ENCODE measurements around the gene NHERF2.

DNA sequence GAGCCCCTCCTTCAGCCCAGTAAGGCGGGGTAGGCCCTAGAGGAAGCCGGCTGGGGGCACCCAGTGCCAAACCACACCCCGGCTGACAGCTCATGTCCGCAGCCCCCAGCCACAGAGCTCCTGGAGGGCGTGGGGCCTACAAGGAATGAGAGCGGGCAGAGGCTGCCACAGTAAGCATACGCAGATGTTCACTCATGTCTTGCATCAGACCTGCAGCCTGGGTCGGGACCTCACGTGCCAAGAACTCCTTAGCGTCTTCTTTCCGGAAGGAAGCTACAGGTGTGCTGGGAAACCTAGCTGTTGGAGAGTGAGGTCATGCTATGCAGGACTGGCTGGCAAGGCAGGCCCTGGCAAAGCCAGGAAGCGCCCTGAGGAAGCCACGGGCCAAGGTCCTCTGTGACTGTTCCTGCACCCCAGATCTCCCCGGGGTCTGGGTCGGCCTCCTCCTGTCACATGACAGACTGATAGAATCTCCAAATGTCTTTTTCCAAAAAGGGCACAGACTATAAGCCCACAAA, 18.6 kb upstream of the NHERF2 start:
- TF ChIP-seq CTCF (IDR thresholded peaks at IDR 0.05) (no peak), ZFP36 (IDR thresholded peaks at IDR 0.05; ENCODE audit: borderline replicate concordance, partially characterized antibody) (no peak), PHF8 (IDR thresholded peaks at IDR 0.05; ENCODE audit: borderline replicate concordance, low read depth) (no peak), USF2 (IDR thresholded peaks at IDR 0.05) (no peak), POLR2AphosphoS2 (conservative IDR thresholded peaks at IDR 0.05; ENCODE audit: low read length) (no peak), POLR2A (IDR thresholded peaks at IDR 0.05; ENCODE audit: low read length) (no peak), MAZ (IDR thresholded peaks at IDR 0.05; ENCODE audit: borderline replicate concordance, low read depth, low read length) (no peak), CBX2 (IDR thresholded peaks at IDR 0.05; ENCODE audit: borderline replicate concordance, low read depth) (no peak), JUNB (IDR thresholded peaks at IDR 0.05) (no peak), BHLHE40 (IDR thresholded peaks at IDR 0.05; ENCODE audit: low read depth, low read length) (no peak)
- TF ChIP-seq, protein P1, sequence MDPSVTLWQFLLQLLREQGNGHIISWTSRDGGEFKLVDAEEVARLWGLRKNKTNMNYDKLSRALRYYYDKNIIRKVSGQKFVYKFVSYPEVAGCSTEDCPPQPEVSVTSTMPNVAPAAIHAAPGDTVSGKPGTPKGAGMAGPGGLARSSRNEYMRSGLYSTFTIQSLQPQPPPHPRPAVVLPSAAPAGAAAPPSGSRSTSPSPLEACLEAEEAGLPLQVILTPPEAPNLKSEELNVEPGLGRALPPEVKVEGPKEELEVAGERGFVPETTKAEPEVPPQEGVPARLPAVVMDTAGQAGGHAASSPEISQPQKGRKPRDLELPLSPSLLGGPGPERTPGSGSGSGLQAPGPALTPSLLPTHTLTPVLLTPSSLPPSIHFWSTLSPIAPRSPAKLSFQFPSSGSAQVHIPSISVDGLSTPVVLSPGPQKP (IDR thresholded peaks at IDR 0.05; ENCODE audit: low read depth, low read length), result no peak
